Cardiac fibroblast (primary cell): ENCODE results near the gene SPEN.
"Not testable (repeated sequence)": the region's sequence is repeated elsewhere in the genome, so short reads cannot be mapped to it uniquely, and the experiment has no call there.

Experiments
- DNase-seq, 2 donors: peaks; one replicate each; pipeline versions ENCODE4 v3.0.0 to v3.0.0-alpha.2; 2010; ENCODE audit warnings: low read depth in 2 of 2
- H3K4me3 ChIP-seq, 2 donors: replicated peaks in 1 of 2; 1 replicate in 1 of 2; 2 replicates in 1 of 2; pipeline ENCODE4 v1.5.1; 2011; ENCODE audit warnings: low read depth in 2 of 2, low read length in 2 of 2, mild to moderate bottlenecking in 2 of 2, moderate library complexity in 1 of 2
- TF ChIP-seq, protein P1 (sequence below): IDR thresholded peaks from one replicate; pipeline ENCODE4 v1.5.1; 2011; ENCODE audit warnings: low read depth, mild to moderate bottlenecking, low read length, inconsistent platforms

The SPEN gene

DNA sequence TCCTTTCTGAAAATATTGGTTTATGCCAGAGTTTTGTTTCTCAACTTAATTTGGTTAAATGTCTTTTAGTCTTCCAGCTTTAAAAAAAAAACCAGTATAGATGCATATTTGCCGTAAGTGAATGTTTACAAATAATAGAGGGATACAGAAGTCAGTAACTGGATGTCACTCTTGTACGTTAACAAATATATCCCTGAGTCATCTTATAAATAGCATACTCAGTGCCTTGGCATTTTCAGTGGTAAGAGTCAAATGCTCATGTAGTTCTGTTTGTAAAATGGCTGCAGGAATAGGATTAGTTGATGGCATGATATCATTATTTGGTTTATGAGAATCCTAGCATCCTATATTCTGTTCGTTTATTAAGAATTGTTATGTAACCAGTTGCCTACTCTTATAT lies 55.4 kb downstream of the SPEN start:
- H3K4me3 ChIP-seq = no peak overlapping the region
- peak; percentile 49 to 86 for DNase-seq
- TF ChIP-seq, protein P1, sequence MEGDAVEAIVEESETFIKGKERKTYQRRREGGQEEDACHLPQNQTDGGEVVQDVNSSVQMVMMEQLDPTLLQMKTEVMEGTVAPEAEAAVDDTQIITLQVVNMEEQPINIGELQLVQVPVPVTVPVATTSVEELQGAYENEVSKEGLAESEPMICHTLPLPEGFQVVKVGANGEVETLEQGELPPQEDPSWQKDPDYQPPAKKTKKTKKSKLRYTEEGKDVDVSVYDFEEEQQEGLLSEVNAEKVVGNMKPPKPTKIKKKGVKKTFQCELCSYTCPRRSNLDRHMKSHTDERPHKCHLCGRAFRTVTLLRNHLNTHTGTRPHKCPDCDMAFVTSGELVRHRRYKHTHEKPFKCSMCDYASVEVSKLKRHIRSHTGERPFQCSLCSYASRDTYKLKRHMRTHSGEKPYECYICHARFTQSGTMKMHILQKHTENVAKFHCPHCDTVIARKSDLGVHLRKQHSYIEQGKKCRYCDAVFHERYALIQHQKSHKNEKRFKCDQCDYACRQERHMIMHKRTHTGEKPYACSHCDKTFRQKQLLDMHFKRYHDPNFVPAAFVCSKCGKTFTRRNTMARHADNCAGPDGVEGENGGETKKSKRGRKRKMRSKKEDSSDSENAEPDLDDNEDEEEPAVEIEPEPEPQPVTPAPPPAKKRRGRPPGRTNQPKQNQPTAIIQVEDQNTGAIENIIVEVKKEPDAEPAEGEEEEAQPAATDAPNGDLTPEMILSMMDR = no peak

DNA sequence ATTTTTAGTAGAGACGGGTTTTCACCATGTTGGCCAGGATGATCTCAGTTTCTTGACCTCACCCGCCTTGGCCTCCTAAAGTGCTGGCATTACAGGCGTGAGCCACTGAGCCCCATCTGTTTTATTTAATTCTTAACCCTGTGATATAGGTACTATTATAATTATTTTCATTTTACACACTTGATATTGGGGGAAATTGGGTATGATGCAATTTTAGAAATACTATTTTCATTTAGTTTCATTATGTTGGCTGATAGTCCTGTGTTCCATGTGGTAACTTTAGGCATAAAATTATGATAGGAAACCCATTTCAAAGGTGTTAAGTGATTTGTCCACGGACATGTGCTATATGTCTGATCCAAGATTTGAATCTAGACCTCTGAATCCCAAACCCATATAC lies 61.1 kb downstream of the SPEN start:
- H3K4me3 ChIP-seq = no peak overlapping the region
- no peak for DNase-seq
- TF ChIP-seq, protein P1 = no peak

DNA sequence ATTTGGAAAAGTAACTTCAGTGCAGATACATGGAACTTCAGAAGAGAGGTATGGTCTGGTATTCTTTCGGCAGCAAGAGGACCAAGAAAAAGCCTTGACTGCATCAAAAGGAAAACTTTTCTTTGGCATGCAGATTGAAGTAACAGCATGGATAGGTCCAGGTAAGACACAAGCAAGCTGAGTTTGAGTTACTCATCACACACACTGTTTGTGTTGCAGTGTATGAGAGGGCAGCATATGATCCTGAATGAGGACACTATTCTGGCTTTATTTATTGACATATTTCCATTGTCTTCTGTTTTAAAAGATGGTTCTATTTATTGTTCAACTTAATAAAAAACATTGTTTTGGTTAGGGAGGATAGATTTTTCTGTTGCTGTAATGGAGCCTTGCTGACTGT lies 63.6 kb downstream of the SPEN start:
- no peak for DNase-seq
- TF ChIP-seq, protein P1 = no peak
- H3K4me3 ChIP-seq = no peak overlapping the region

DNA sequence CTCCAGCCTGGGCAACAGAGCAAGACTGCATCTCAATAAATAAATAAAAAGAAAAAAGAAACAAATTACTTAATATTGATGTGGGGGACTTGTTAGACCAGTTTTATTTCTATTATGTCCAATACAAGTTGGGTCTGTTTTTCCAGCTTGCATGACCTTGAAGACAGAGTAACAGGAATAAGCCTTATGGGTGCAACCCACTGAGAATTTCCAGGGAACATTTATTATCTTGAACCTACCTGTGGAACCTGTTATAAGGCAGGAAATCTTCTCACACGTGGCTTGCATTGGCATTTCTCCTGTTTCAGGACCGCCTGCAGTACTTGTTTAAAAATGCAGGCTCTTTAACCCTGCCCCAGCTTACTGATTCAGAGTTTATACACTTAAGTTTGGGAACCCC lies 64.4 kb downstream of the SPEN start:
- no peak for DNase-seq
- TF ChIP-seq, protein P1 = no peak
- H3K4me3 ChIP-seq = no peak overlapping the region

DNA sequence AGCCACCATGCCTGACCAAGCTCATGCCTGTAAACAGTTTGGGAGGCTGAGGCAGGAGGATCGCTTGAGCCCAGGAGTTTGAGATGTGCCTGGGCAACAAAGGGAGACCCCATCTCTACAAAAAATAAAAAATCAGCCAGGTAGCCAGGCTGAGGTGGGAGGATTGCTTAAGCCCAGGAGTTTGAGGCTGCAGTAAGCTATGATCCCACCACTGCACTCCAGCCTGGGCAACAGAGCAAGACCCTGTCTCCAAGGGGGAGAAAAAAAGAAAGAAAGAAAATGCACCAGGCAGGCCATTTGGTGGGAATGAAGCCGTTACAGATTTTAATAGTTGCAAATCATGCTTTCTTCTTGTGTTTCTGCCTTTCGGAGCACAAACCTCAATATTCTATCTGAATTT lies 66.1 kb downstream of the SPEN start:
- H3K4me3 ChIP-seq, DNase-seq: not testable (repeated sequence)

DNA sequence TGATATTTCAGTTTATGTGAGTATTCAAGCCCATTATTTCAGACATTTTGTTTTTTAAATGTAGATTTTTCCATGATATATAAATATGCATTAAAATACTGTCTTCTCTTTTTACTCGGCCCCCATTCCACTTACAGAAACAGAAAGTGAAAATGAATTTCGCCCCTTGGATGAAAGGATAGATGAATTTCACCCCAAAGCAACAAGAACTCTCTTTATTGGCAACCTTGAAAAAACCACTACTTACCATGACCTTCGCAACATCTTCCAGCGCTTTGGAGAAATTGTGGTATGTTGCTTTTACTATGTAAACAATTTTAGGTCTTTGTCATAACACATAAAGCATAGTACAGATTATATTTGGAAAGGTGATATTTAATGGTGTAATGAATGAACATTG lies 68.5 kb downstream of the SPEN start:
- DNase-seq = no peak

DNA sequence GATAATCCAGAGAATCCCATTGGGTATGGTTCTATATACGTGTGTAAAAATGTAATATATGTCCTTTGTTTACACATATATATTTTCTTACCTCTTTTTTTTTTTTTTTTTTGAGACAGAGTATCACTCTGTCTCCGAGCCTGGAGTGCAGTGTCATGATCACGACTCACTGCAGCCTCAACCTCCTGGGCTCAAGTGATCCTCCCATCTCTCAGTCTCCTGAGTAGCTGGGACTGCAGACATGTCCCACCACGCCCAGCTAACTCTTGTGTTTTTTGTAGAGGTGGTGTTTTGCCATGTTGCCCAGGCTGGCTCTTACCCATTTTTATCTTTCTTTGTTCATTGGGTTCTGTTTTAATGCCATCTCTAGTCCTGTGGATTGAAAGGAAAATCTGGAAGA lies 68.9 kb downstream of the SPEN start:
- peak in 1 of 2 donors; percentile 30 for DNase-seq
- TF ChIP-seq, protein P1 = no peak
- H3K4me3 ChIP-seq = no peak overlapping the region

More for the DNA sequence above, 68.5 kb downstream of the SPEN start:
- TF ChIP-seq, protein P1 = no peak
- no peak overlapping the region for H3K4me3 ChIP-seq
